ENCODE data around the gene NT5C.

- no peak for TF ChIP-seq CTCF (conservative IDR thresholded peaks at IDR 0.05; ENCODE audit: low read length)
- no peak for TF ChIP-seq EZH2phosphoT487 (IDR thresholded peaks at IDR 0.05; ENCODE audit: borderline replicate concordance, low read depth, low read length)
These were observed 16.5 kb upstream of the NT5C start for GRCh38 chr17:75147878-75148546.

Data from OCI-LY7 (cell line).